HL-60 (cell line): ENCODE results near the gene NEK11.

Experiments
- DNase-seq, 2 experiments: peaks; one replicate each; pipeline ENCODE4 v3.0.0-alpha.2; 2010 to 2020; ENCODE audit warnings: low read depth in 1 of 2, low spot score in 1 of 2
- H3K27ac ChIP-seq: fragments of 250-450 bp; sonication (Bioruptor Pico); replicated peaks from 2 replicates; pipeline ENCODE4 v1.5.1; 2020; ENCODE audit warnings: mild to moderate bottlenecking, moderate library complexity
- H3K27me3 ChIP-seq: fragments of 250-450 bp; sonication (Bioruptor Pico); 2 replicates; pipeline ENCODE4 v1.5.1; 2021; ENCODE audit warnings: mild to moderate bottlenecking, moderate library complexity; ENCODE audit not compliant: insufficient read depth, poor library complexity, severe bottlenecking
- H3K4me3 ChIP-seq: replicated peaks from 2 replicates; pipeline ENCODE4 v1.5.1; 2011; ENCODE audit warnings: mild to moderate bottlenecking, control low read depth, low read length; ENCODE audit not compliant: insufficient read depth
- CTCF ChIP-seq: IDR thresholded peaks from one replicate; pipeline ENCODE4 v1.5.1; 2011; ENCODE audit warnings: low read length, control low read depth, inconsistent platforms; ENCODE audit not compliant: insufficient read depth
- GABPA ChIP-seq: IDR thresholded peaks from 2 replicates; pipeline ENCODE4 v1.6.1; 2012; ENCODE audit warnings: low read depth
- POLR2AphosphoS5 ChIP-seq: IDR thresholded peaks from 2 replicates; pipeline ENCODE4 v1.6.1; 2012; ENCODE audit warnings: low read depth
- SPI1 ChIP-seq: IDR thresholded peaks from 2 replicates; pipeline ENCODE4 v1.6.1; 2012; ENCODE audit warnings: low read depth, mild to moderate bottlenecking, borderline replicate concordance
- TF ChIP-seq, protein P1 (sequence below): IDR thresholded peaks from 2 replicates; pipeline ENCODE4 v1.6.1; 2012; ENCODE audit warnings: low read depth; ENCODE audit not compliant: insufficient replicate concordance

NEK11 gene

GRCh38 chr3:131053043-131053859 is 26.6 kb downstream of the NEK11 start:
- TF ChIP-seq CTCF (no peak), SPI1 (no peak), GABPA (no peak), POLR2AphosphoS5 (no peak)
- TF ChIP-seq, protein P1, sequence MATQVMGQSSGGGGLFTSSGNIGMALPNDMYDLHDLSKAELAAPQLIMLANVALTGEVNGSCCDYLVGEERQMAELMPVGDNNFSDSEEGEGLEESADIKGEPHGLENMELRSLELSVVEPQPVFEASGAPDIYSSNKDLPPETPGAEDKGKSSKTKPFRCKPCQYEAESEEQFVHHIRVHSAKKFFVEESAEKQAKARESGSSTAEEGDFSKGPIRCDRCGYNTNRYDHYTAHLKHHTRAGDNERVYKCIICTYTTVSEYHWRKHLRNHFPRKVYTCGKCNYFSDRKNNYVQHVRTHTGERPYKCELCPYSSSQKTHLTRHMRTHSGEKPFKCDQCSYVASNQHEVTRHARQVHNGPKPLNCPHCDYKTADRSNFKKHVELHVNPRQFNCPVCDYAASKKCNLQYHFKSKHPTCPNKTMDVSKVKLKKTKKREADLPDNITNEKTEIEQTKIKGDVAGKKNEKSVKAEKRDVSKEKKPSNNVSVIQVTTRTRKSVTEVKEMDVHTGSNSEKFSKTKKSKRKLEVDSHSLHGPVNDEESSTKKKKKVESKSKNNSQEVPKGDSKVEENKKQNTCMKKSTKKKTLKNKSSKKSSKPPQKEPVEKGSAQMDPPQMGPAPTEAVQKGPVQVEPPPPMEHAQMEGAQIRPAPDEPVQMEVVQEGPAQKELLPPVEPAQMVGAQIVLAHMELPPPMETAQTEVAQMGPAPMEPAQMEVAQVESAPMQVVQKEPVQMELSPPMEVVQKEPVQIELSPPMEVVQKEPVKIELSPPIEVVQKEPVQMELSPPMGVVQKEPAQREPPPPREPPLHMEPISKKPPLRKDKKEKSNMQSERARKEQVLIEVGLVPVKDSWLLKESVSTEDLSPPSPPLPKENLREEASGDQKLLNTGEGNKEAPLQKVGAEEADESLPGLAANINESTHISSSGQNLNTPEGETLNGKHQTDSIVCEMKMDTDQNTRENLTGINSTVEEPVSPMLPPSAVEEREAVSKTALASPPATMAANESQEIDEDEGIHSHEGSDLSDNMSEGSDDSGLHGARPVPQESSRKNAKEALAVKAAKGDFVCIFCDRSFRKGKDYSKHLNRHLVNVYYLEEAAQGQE = no peak
- no peak for DNase-seq
- no peak overlapping the region for H3K27ac ChIP-seq
- H3K27me3 ChIP-seq = no peaks in the 10 kb centered on the region
- no peak overlapping the region for H3K4me3 ChIP-seq

DNA sequence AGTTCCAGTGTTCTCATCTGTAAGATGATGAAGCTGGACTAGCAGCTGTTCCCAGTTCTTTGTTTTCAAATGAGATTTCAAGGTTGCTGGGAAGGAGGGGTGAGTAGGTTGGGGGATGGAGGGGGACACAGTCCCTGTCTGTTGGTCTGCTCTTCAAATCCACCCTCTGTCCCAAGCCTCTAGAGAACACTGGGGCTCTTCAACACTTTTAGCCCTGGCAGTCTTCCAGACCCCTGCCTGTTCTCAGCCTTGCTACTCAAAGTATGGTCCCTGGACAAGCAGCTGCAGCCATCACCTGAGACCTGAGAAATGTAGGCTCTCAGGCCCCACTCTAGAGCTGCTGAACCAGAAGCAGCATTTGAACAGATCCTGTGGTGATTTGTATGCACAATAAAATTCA is 41.3 kb downstream of the NEK11 start:
- no peak for DNase-seq
- TF ChIP-seq GABPA = no peak
- no peak for TF ChIP-seq SPI1
- no peak for TF ChIP-seq CTCF
- TF ChIP-seq, protein P1 = no peak
- no peak for TF ChIP-seq POLR2AphosphoS5
- no peaks in the 10 kb centered on the region for H3K27me3 ChIP-seq
- no peak overlapping the region for H3K4me3 ChIP-seq
- no peak overlapping the region for H3K27ac ChIP-seq

DNA sequence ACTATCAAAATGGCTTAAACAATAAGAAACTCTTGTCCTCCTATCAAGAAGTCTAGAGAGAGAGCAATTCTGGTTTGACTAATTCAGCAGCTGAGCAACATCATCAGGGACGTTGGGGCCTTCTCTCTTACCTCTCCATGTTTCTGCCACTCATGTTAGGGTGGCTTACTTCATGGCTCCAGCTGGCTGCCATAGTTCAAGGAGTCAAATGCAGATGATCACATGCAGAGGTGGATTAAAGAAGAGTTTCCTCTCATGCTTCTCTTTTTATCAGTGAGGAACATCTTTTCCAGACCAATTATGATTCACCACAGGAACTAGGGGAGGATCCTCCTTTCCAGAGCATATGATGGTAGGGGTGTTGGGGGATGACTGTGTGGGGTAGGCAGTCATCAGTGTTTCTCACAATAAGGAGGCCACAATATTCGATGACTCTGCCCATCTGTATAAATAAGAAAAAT is 45.5 kb downstream of the NEK11 start:
- H3K27ac ChIP-seq = no peak overlapping the region
- no peaks in the 10 kb centered on the region for H3K27me3 ChIP-seq
- no peak overlapping the region for H3K4me3 ChIP-seq
- peak in 1 of 2 experiments; percentile 6 for DNase-seq
- no peak for TF ChIP-seq GABPA
- peak; percentile 22; the same call in 1 of the 2 replicates for TF ChIP-seq POLR2AphosphoS5
- TF ChIP-seq CTCF = no peak
